NCI-H2227 (cell line): Measurements from ENCODE around the gene MAPK4.
"Not testable (repeated sequence)": the region's sequence is repeated elsewhere in the genome, so short reads cannot be mapped to it uniquely, and the experiment has no call there.

Experiments
- DNase-seq: peaks from one replicate; lab custom pipeline; 2025; ENCODE audit not compliant: unreplicated experiment; lab: John Stamatoyannopoulos, UW

MAPK4 gene

GRCh38 chr18:50573196-50573595 is 13.3 kb downstream of the MAPK4 start:
- DNase-seq: not testable (repeated sequence)

GRCh38 chr18:50573679-50574078 is 13.8 kb downstream of the MAPK4 start:
- no peak for DNase-seq

- DNase-seq: no peak
These were observed 18.1 kb downstream of the MAPK4 start for GRCh38 chr18:50578030-50578429.

GRCh38 chr18:50578651-50579050 is 18.8 kb downstream of the MAPK4 start:
- DNase-seq: no peak

DNA sequence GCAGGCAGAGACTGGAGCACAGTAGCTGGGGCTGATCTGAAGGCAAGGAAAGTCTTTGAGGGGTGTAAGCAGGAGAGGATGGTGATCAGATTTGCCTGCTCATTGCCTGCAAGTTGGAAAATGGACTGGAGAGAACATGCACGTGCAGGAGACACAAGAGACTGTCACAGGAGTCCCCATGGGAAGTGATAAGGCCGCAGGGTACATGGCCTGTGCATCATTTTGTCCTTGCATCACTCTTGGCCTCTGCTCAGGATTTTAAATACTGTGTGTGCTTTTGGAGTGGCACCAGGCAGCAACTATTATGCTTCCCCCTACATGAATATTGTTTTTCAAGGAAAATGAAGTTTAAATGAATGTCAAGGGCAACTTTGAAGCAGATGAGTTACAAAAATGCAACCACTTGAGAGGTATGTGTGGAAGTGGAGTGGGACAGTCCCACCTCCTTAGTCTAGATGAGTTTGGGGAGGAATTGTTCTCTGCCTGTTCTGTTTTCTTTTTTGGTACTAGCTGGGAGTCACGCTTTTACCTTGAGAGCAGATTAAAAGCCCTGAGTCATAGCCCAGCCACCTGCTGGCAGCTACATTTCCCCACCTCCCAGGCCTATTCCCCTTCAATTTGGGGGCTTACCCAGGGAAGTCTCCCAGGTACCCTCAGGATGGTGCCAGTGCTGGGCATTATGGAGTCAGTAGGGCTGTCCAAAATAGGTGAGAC is 19.3 kb downstream of the MAPK4 start:
- DNase-seq: no peak

GRCh38 chr18:50581517-50581916 is 21.6 kb downstream of the MAPK4 start:
- DNase-seq: no peak

GRCh38 chr18:50582500-50582899 is 22.6 kb downstream of the MAPK4 start:
- no peak for DNase-seq

GRCh38 chr18:50586710-50587109 is 26.8 kb downstream of the MAPK4 start:
- DNase-seq: no peak

- peak; percentile 9 for DNase-seq
These were observed 30.7 kb downstream of the MAPK4 start for GRCh38 chr18:50590593-50590992.

DNA sequence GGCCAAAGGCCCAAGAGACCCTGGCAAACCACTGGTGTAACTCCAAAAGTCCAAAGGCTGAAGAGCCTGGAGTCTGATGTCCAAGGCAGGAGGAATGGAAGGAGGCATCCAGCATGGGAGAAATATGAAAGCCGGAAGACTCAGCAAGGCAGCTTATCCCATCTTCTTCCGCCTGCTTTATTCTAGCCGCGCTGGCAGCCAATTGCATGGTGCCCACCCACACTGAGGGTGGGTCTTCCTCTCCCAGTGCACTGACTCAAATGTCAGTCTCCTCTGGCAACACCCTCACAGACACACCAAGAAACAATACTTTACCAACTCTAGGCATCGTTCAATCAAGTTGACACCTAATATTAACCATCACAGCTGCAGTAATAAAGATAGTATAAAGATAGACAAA is 34.1 kb downstream of the MAPK4 start:
- no peak for DNase-seq

GRCh38 chr18:50594942-50595341 is 35.1 kb downstream of the MAPK4 start:
- no peak for DNase-seq

- DNase-seq: no peak
These were observed 42.6 kb downstream of the MAPK4 start for GRCh38 chr18:50602466-50602865.

- DNase-seq: no peak
These were observed 46.7 kb downstream of the MAPK4 start for GRCh38 chr18:50606609-50607008.

GRCh38 chr18:50607378-50607926 is 47.6 kb downstream of the MAPK4 start:
- no peak for DNase-seq

- not testable (repeated sequence) for DNase-seq
These were observed 49.3 kb downstream of the MAPK4 start for GRCh38 chr18:50609171-50609570.

DNA sequence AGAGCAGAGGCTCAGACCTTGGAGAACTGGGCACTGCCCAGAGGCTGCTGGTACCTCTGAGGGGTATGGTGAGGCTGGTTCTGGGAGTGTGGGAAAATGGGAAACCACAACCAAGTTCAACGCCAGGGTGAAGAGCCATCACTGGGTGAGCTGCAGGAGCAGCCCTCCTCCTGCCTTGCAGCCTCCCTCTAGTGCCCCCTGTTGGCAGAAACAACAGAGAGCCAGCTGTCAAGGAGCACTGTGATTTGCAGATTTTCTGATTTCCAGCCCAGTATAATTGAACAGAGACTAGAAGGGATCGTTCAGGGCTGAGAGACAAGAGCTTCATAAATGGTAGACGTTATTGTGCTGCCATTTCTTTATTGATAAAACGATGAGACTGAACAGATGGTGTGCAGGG is 50.5 kb downstream of the MAPK4 start:
- no peak for DNase-seq

DNA sequence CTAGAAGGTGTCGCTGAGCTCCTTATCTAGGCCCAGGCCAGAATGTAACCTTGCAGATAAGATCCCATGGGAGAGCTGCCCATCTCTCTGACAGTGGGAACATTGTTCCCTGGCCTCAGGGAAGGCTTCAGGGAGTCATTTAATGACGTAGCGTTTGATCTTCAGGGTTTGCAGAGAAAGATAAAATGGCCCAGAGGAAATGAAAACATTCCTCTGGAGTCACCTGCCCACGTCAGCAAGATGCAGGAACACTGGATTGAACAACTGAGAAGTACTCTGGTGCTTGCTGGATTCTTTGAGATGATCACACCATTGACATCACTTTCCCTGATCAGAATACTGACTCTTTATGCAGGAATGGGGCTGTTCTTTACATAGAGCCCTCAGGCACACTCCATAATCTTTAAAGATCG is 51.6 kb downstream of the MAPK4 start:
- no peak for DNase-seq

GRCh38 chr18:50614838-50615237 is 55.0 kb downstream of the MAPK4 start:
- no peak for DNase-seq

DNA sequence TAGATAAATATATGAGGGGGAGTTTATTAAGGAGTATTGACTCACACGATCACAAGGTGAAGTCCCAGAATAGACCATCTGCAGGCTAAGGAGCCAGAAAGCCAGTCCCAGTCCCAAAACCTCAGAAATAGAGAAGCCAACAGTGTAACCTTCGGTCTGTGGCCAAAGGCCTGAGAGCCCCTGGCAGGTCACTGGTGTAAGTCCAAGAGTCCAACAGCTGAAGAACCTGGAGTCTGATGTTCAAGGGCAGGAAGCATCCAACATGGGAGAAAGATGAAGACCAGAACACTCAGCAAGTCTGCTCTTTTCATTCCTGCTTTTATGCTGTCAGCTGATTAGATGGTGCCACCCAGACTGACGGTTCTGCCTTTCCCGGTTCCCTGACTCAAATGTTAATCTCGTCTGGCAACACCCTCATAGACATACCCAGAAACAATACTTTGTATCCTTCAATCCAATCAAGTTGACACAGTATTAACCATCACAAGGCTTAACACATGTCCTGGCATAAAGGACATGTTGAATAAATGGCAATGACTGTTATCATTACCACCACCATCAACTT is 56.7 kb downstream of the MAPK4 start:
- no peak for DNase-seq

GRCh38 chr18:50619861-50620275 is 60.0 kb downstream of the MAPK4 start:
- DNase-seq: no peak

GRCh38 chr18:50620319-50620718 is 60.4 kb downstream of the MAPK4 start:
- no peak for DNase-seq

DNA sequence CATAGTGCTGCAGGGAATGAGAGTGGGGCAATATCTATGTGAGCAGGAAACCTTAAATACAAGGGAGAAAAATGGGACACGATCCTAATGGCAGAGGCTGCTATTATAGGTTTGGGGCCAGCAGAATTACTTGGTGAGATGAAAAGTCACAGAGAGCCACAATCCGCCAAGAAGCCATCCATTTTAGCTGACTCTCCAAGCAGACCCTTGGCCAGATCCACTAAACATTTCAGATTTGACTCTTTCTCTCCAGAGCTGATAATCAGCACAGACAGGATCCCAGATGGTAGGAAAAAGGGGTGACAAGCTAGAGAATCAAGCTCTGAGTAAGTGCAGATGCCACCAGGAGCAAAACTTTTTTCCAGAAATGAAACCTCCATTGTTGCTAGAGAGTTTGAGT is 61.5 kb downstream of the MAPK4 start:
- no peak for DNase-seq

DNA sequence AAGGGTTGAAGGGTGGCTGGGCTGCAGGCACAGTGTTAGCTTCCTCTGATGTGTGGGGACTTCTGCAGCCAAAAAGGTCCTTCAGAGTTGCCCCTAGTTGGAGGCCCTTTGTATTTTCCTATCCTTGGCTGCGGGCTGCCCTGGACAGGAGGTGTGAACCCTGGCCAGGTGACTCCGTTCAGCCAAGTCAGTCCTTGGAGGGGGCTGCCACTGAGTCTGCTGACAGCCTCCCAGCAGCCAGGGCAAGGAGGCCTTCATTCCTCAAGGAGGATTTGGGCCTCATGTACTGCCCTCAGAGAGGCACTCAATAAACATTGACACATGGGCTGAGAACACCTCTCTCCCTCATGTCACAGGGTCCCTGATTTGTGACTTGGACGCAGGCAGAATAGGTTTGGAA is 62.4 kb downstream of the MAPK4 start:
- DNase-seq: no peak
